Non-pigmented ciliary epithelial cell (primary cell): Measurements from ENCODE around the gene LRRC63.
"Not testable (repeated sequence)": the region's sequence is repeated elsewhere in the genome, so short reads cannot be mapped to it uniquely, and the experiment has no call there.

ENCODE experiments used
- DNase-seq: peaks from one replicate; pipeline ENCODE4 v3.0.0-alpha.2; 2010; ENCODE audit warnings: low read depth

The LRRC63 gene

DNA sequence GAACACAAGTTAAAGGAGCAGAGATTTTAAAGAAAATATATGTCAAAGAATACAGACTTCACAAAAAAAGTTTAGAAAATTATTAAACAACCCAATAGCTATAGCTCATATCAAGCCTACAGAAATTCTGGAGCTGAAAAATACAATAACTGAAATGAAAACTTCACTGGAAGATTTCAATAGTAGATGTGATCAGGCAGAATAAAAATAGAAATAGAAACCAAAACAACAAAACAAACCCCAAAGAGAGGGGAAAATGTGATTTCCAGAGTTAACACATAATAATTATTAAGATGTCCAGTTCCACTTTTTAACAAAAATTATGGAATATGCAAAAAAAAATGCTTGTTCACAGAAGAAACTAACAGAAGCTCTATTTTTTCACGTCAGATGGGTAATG, 23.6 kb downstream of the LRRC63 start:
- DNase-seq, result no peak

DNA sequence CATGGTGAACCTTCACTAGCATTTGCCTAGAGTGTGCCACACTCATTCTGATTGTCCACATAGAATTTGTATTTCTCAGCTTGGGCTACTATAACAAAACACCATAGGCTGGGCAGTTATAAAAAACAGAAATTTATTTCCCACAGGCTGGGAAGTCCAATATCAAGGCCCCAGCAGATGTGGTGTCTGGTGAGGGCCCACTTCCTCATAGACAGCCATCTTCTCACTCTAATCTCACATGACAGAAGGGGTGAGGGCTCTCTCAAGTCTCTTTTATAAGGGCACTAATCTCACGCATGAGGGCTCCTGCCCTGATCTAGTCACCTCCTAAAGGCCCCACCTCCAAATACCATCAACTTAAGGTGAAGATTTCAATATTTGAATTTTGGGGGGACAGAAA, 53.6 kb downstream of the LRRC63 start:
- no peak for DNase-seq

- DNase-seq, result no peak
Measured at GRCh38 chr13:46267166-46267565, 55.4 kb downstream of the LRRC63 start.

DNA sequence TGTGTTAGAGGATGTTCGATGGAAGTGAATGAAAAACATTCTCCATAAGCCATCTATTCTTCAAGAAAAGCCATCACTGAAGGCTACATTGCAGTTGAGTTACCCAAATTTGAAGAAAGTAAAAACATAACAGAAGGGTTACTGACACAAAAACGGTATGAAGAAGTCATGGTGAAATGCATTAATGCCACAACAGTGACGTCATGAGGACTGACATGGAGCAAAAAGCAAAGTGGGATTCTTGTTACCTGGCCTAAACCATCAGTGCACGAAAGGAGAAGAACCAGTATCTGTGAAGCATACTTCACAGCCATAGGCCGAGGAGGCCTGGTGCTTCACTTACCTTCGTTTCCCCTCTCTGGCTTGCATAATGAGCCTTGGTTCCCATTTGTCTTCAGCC, 58.7 kb downstream of the LRRC63 start:
- DNase-seq, result no peak

GRCh38 chr13:46274094-46274698, 62.5 kb downstream of the LRRC63 start:
- no peak for DNase-seq

- DNase-seq, result no peak
Measured at GRCh38 chr13:46278474-46278873, 66.7 kb downstream of the LRRC63 start.

GRCh38 chr13:46281779-46282178, 70.1 kb downstream of the LRRC63 start:
- DNase-seq, result no peak

- not testable (repeated sequence) for DNase-seq
Measured at GRCh38 chr13:46283912-46284824, 72.4 kb downstream of the LRRC63 start.

GRCh38 chr13:46286972-46287371, 75.2 kb downstream of the LRRC63 start:
- DNase-seq, result no peak

GRCh38 chr13:46288570-46289259, 77.0 kb downstream of the LRRC63 start:
- DNase-seq, result peak; percentile 10

- DNase-seq, result no peak
Measured at GRCh38 chr13:46289260-46289955, 77.7 kb downstream of the LRRC63 start.

DNA sequence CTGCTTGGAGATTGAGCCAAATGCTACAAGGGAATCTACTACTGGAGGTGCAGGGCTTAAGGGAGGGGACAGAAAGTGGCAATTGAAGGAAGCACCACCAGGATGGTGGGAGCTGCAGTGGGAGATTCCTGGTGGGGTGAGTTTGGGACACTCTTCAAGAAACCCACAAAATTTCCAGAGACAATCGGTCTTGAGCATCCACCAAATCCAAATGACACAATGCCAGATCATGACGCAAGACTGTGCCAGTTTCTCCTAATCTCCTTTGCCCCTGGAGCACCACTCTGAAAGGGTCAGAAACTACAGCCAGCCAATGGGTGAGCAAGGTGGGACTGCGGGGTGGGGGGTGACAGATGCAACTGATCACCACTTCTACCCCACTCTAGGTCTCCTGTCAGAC, 78.7 kb downstream of the LRRC63 start:
- DNase-seq, result no peak

DNA sequence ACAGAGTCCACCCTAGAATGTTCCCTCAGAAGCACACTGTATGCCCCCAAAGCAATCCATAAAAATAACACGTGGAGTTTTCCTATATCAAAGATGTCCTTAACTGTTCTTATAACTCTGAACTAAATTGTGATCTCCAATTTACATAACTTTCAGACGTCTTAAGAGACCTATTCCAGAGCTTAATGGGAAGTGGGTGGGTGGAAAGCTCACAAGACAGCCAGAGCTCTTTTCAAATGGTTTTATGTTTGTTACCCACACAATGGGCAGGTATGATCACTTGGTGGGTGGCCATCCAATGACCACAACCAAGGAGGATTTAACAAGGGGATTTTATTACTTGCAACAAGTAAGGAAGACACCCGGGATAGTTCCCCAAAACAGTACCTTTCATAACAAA, 81.7 kb downstream of the LRRC63 start:
- DNase-seq, result no peak

DNA sequence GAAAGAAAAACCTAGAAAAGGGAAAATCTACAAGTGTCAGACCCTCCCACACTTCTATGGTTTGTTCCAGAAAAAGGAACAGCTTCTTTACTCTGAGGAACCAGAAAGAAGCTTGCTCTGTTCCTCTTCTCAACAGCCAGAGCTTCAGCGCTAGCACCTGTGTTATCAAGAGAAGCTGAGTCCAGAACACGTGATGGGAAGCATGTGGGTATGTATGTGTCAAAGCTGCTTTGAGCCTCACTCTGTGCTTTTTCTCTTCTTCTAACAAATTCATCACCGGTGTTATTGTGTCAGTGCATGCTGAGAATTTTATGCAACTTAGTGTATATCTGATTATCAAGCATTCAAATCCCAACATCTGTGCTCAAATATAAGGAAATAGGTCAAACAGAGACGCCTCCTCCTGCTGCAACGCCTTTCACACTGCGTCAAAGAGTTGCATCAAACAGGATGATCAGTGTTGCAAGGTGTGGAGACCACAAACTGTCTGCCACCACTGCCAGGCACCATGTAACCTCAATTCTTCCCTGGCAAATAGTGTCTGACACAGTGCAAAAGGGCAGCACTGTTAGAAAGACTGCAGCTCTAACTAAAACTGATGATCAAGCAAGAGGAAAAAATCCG, 83.9 kb downstream of the LRRC63 start:
- peak; percentile 37 for DNase-seq

- peak; percentile 82 for DNase-seq
Measured at GRCh38 chr13:46296115-46296822, 84.5 kb downstream of the LRRC63 start.

DNA sequence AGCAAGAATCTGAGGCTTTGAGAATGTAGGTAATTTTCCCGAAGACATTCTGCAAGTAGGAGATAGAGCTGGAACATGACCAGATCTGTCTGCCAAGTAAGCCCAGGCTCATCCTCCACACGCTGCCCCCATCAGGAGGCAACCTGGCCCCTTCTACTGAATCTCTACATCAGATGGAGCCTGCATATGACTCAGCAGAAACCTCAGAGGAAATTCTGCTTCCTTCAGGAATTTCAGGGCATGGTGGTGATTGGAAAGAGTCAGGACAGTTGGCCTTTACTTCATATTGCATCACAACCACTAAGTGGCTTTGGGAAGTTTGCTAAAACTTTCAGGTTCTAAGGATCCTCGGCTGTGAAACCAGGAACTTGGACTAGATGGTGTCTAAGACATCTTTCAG, 85.2 kb downstream of the LRRC63 start:
- peak; percentile 49 for DNase-seq

DNA sequence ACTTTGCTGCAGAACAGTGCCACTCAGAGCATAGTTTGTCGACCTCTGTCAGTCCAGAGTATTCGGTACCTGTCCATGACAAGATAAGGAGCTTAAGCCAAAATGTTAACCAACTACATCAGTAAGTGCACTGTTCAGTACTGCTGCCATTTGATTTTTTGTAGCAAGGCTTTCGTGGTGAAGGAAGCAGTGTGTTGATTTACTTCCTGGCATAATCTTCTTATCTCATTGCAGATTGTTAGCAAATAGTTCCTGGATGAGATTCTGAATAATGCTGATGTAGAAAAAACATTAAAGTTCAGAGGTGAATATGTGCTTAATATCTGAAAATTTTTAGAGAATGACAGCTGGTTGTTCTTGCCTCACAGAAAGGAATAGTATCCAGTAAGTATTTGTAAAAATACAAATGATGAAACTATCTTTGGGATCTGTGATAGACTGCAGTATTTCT, 85.7 kb downstream of the LRRC63 start:
- DNase-seq, result peak; percentile 19

DNA sequence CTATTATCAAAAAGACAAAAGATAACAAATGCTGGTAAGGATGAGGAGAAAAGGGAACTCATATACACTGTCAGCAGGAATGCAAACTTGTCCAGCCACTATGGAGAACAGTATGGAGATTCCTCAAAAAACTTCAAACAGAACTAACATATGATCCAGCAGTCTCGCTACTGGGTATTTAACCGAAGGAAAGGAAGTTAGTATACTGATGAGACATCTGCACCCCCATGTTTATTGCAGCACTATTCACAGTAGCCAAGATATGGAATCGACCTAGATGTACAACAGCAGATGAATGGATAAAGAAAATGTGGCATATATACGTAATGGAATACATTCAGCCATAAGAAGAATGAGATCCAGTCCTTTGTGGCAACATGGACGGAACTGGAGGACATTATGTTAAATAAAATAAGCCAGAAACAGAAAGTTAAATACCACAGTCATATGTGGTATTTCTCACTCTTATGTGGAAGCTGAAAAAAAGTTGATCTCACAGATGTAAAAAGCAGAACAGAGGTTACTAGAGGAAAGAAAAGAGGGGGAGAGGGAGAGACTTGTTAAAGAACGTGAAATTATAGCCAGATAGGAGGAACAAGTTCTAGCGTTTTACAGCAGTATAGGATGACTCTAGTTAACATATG, 92.1 kb downstream of the LRRC63 start:
- DNase-seq, result no peak

DNA sequence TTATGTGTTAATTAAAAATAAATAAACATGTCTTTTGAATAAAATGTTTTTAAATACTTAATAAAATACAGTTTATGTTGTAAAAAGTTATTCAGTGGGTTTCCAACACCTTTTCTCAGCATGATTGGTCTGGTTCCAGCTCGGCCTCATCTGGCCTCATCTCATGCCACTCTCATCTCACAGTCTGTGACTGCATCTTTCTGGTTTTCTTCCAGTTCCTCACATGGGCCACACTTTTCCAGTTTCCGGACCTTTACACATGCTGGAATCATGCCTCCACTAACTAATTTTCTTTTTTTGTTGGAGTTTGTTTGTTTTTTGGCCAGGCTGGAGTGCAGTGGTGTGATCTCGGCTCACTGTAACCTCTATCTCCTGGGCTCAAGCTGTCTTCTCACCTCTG, 92.8 kb downstream of the LRRC63 start:
- DNase-seq, result no peak

DNA sequence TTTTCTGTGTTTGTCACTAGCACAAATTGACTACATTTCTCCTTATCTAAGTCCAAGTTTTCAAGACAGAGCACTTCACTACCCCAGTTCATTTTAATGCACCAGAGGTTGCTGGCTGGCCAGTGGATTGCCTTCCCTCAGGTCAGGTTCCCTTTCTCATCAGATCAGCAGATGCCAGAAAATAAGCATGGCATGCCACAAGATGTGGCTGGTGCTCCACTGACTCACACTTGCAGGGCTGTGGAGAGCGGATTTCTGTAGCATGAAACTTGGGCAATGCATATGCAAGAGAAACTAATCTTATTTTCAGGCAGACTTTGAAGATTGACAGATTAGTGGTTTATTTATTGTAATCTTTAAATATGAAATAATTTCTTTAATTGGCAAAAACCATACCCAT, 95.8 kb downstream of the LRRC63 start:
- no peak for DNase-seq

GRCh38 chr13:46310066-46310465, 98.3 kb downstream of the LRRC63 start:
- DNase-seq, result no peak
